GM23338 (cell line): ENCODE data around the gene PPP6R1. TPM values are rescaled to one million over a fixed set of nuclear protein-coding genes. Genes with fewer than 3 reads are reported as not detected.

Experiments
- ATAC-seq: fragments of 200-7000 bp; cut with Tn5 transposase; 3 replicates; pipeline ENCODE4 v1.9.1; 2020
- DNase-seq: peaks from one replicate; pipeline ENCODE4 v3.0.0-alpha.2; 2015; ENCODE audit warnings: low spot score
- H2AFZ ChIP-seq: fragments of 200-600 bp; sonication (generic); 2 replicates; pipeline ENCODE4 v1.8.0; 2016; ENCODE audit warnings: antibody characterized with exemption, mild to moderate bottlenecking, moderate library complexity
- H3F3A ChIP-seq: fragments of 200-600 bp; sonication (generic); replicated peaks from 2 replicates; pipeline ENCODE4 v1.8.0; 2017; ENCODE audit warnings: antibody characterized with exemption, mixed run types, low read depth
- H3K27ac ChIP-seq: fragments of 200-600 bp; sonication (generic); 2 replicates; pipeline ENCODE4 v1.6.1; 2016; ENCODE audit warnings: low read depth
- H3K27me3 ChIP-seq: fragments of 200-600 bp; sonication (generic); 2 replicates; pipeline ENCODE4 v1.8.0; 2016; ENCODE audit warnings: mild to moderate bottlenecking, mixed run types, moderate library complexity; ENCODE audit not compliant: insufficient read depth
- H3K36me3 ChIP-seq: fragments of 200-600 bp; sonication (generic); 2 replicates; pipeline ENCODE4 v1.8.0; 2016; ENCODE audit warnings: mild to moderate bottlenecking; ENCODE audit not compliant: insufficient read depth
- H3K4me1 ChIP-seq: fragments of 200-600 bp; sonication (generic); 2 replicates; pipeline ENCODE4 v1.8.0; 2016; ENCODE audit warnings: mild to moderate bottlenecking, moderate library complexity; ENCODE audit not compliant: insufficient read depth
- H3K4me2 ChIP-seq: fragments of 200-600 bp; sonication (generic); 2 replicates; pipeline ENCODE4 v1.7.1; 2017; ENCODE audit warnings: mixed run types
- H3K4me3 ChIP-seq: fragments of 200-600 bp; sonication (generic); 2 replicates; pipeline ENCODE4 v1.6.1; 2016; ENCODE audit warnings: mixed run types
- H3K79me2 ChIP-seq: fragments of 200-600 bp; sonication (generic); replicated peaks from 2 replicates; pipeline ENCODE4 v1.8.0; 2017; ENCODE audit warnings: mild to moderate bottlenecking; ENCODE audit not compliant: insufficient read depth
- H3K9me2 ChIP-seq: fragments of 200-600 bp; sonication (generic); 2 replicates; pipeline ENCODE4 v1.8.0; 2017; ENCODE audit not compliant: insufficient read depth
- H4K20me1 ChIP-seq: fragments of 200-600 bp; sonication (generic); replicated peaks from 2 replicates; pipeline ENCODE4 v1.8.0; 2017; ENCODE audit warnings: mild to moderate bottlenecking; ENCODE audit not compliant: insufficient read depth
- H3K27ac Mint-ChIP-seq: 2 replicates; pipeline ENCODE4 v1.8.0; 2020; ENCODE audit warnings: inconsistent platforms, mild to moderate bottlenecking, moderate library complexity, mixed read lengths
- H3K27me3 Mint-ChIP-seq: 3 replicates; pipeline ENCODE4 v1.8.0; 2022; ENCODE audit warnings: low read depth, mild to moderate bottlenecking, moderate library complexity, mixed read lengths, inconsistent platforms; ENCODE audit not compliant: insufficient read depth, poor library complexity
- H3K36me3 Mint-ChIP-seq: 3 replicates; pipeline ENCODE4 v1.8.0; 2021; ENCODE audit warnings: low read depth, mild to moderate bottlenecking, inconsistent platforms, moderate library complexity, mixed read lengths
- H3K4me1 Mint-ChIP-seq: 3 replicates; pipeline ENCODE4 v1.8.0; 2020; ENCODE audit warnings: mild to moderate bottlenecking, inconsistent platforms, mixed read lengths
- H3K4me3 Mint-ChIP-seq: 3 replicates; pipeline ENCODE4 v1.8.0; 2021; ENCODE audit warnings: moderate library complexity, mild to moderate bottlenecking, inconsistent platforms, mixed read lengths
- H3K9me3 Mint-ChIP-seq: 3 replicates; pipeline ENCODE4 v1.8.0; 2020; ENCODE audit warnings: moderate library complexity, mild to moderate bottlenecking, inconsistent platforms, mixed read lengths
- CREB1 ChIP-seq: fragments of 250-450 bp; sonication (Bioruptor Pico); IDR thresholded peaks from 2 replicates; pipeline ENCODE4 v1.5.0; 2020; ENCODE audit warnings: low read depth, mild to moderate bottlenecking, moderate library complexity
- CTCF ChIP-seq, 2 experiments: fragments of 200-600 bp in 1 of 2; sonication (generic) in 1 of 2; conservative IDR thresholded peaks; 2 replicates each; pipeline versions ENCODE4 v1.5.1 to v1.6.1; 2016 to 2017; ENCODE audit warnings: antibody characterized with exemption in 2 of 2, low read depth in 2 of 2, mild to moderate bottlenecking in 2 of 2, moderate library complexity in 1 of 2
- ETS1 ChIP-seq: IDR thresholded peaks from 2 replicates; pipeline ENCODE4 v1.6.1; 2016; ENCODE audit warnings: antibody characterized with exemption
- EZH2 ChIP-seq: fragments of 200-600 bp; sonication (generic); IDR thresholded peaks from one replicate; pipeline ENCODE4 v1.8.0; 2017; ENCODE audit warnings: antibody characterized with exemption, mild to moderate bottlenecking, low read depth; ENCODE audit not compliant: unreplicated experiment
- EZH2phosphoT487 ChIP-seq: fragments of 200-600 bp; sonication (generic); IDR thresholded peaks from one replicate; pipeline ENCODE4 v1.8.1; 2018; ENCODE audit warnings: antibody characterized with exemption; ENCODE audit not compliant: unreplicated experiment
- JUNB ChIP-seq: IDR thresholded peaks from one replicate; pipeline ENCODE4 v1.6.1; 2016; ENCODE audit warnings: antibody characterized with exemption; ENCODE audit not compliant: unreplicated experiment
- NANOG ChIP-seq: IDR thresholded peaks from 2 replicates; pipeline ENCODE4 v1.6.1; 2016; ENCODE audit warnings: antibody characterized with exemption, borderline replicate concordance
- POLR2AphosphoS5 ChIP-seq: IDR thresholded peaks from 2 replicates; pipeline ENCODE4 v1.6.1; 2016; ENCODE audit warnings: antibody characterized with exemption, low read depth
- REST ChIP-seq: IDR thresholded peaks from one replicate; pipeline ENCODE4 v1.6.1; 2018; ENCODE audit warnings: antibody characterized with exemption; ENCODE audit not compliant: unreplicated experiment
- STAT1 ChIP-seq: IDR thresholded peaks from one replicate; pipeline ENCODE4 v1.6.1; 2016; ENCODE audit warnings: antibody characterized with exemption; ENCODE audit not compliant: unreplicated experiment
- ZNF114 ChIP-seq: fragments of 250-450 bp; sonication (Bioruptor Pico); IDR thresholded peaks from 2 replicates; pipeline ENCODE4 v1.5.0; 2020; ENCODE audit warnings: mild to moderate bottlenecking, moderate library complexity
- ZNF331 ChIP-seq: fragments of 250-450 bp; sonication (Bioruptor Pico); IDR thresholded peaks from 2 replicates; pipeline ENCODE4 v1.5.0; 2020; ENCODE audit warnings: low read depth, mild to moderate bottlenecking, moderate library complexity
- ZNF462 ChIP-seq: fragments of 250-450 bp; sonication (Bioruptor Pico); IDR thresholded peaks from 2 replicates; pipeline ENCODE4 v1.5.0; 2020; ENCODE audit warnings: mild to moderate bottlenecking, moderate library complexity
- polyA plus RNA-seq: library from polyadenylated mRNA; unstranded; fragments of >200 nt; fragmentation: Nextera tagmentation; extraction: Ambion mirVana; gene quantifications from 2 replicates; pipeline ENCODE4 v1.2.1, GENCODE V29; 2016
- total RNA-seq: library from RNA; depleted of rRNA; stranded (reverse); fragments of >200 nt; shearing (Covaris generic); gene quantifications from 2 replicates; pipeline ENCODE4 v1.2.3, GENCODE V29; 2014

The PPP6R1 gene
- total and polyA plus RNA-seq, 2 experiments from 2014 or later, result 22.2 to 70.8 TPM

- DNase-seq, result no peak
- H3K79me2 ChIP-seq, result no peaks in the 10 kb centered on the region
- peaks cover 5% of the 10 kb centered on the region; the same call in 1 of the 2 replicates for H4K20me1 ChIP-seq
- Mint-ChIP-seq H3K36me3 (peaks cover 13% of the 10 kb centered on the region), H3K9me3 (peaks cover 56% of the 10 kb centered on the region), H3K27ac (no peak overlapping the region), H3K27me3 (peaks cover 19% of the 10 kb centered on the region), H3K4me1 (peaks cover 5% of the 10 kb centered on the region; the same call in 1 of the 3 replicates), H3K4me3 (no peak overlapping the region)
- no peak overlapping the region for H3K27ac ChIP-seq
- no peaks in the 10 kb centered on the region for H3K9me2 ChIP-seq
- H3K36me3 ChIP-seq, result no peaks in the 10 kb centered on the region
- no peak for TF ChIP-seq STAT1
- TF ChIP-seq CTCF (conservative IDR thresholded peaks at IDR 0.05; ENCODE audit: low read depth in 2 of 2), result no peak
- TF ChIP-seq EZH2phosphoT487, result no peak
- no peak for TF ChIP-seq JUNB
- TF ChIP-seq ZNF331 (CRISPR knock-in tag), result no peak
- no peak for TF ChIP-seq ZNF462 (CRISPR knock-in tag)
- no peak for TF ChIP-seq EZH2
- no peak for TF ChIP-seq NANOG
- TF ChIP-seq REST, result no peak
- no peak for TF ChIP-seq ZNF114 (CRISPR knock-in tag)
- no peak for TF ChIP-seq POLR2AphosphoS5
- no peak for TF ChIP-seq CREB1
- no peak for TF ChIP-seq ETS1
- H3K4me1 ChIP-seq, result peaks cover 4% of the 10 kb centered on the region; the same call in 1 of the 2 replicates
- no peak overlapping the region for H2AFZ ChIP-seq
- ATAC-seq, result no peak
- H3K27me3 ChIP-seq, result no peaks in the 10 kb centered on the region
- no peak overlapping the region for H3K4me3 ChIP-seq
- H3K4me2 ChIP-seq, result no peak overlapping the region
- H3F3A ChIP-seq, result 0 out of 2 replicates have a peak, but pooled peaks cover 6% of the 10 kb centered on the region
Measured at GRCh38 chr19:55213547-55213946, 45.3 kb downstream of the PPP6R1 start.
